Naive thymus-derived CD4-positive, alpha-beta T cell (primary cell): Measurements from ENCODE around the gene CRYBA4. TPM values are rescaled to one million over a fixed set of nuclear protein-coding genes. Genes with fewer than 3 reads are reported as not detected.
A peak's percentile ranks its signal among the peaks of the same experiment; 100 is the strongest.

ENCODE experiments used
- ATAC-seq: fragments of 150-1000 bp; cut with Tn5 transposase; 2 replicates; pipeline ENCODE4 v1.10.0; 2021; ENCODE audit warnings: mild to moderate bottlenecking, moderate library complexity
- CTCF ChIA-PET: fragments of 350-600 bp; sonication (Branson Sonifier 250); formaldehyde crosslinking; loops from one replicate; lab custom pipeline; 2021; ENCODE audit warnings: antibody characterized with exemption; lab: Charles Lee
- POLR2A ChIA-PET: fragments of 350-600 bp; sonication (Branson Sonifier 250); formaldehyde crosslinking; loops from one replicate; lab custom pipeline; 2021; ENCODE audit warnings: antibody characterized with exemption, inconsistent platforms; lab: Charles Lee
- DNase-seq, 9 donors: peaks; one replicate each; pipeline versions ENCODE4 v3.0.0 to v3.0.0-alpha.2; 2020 to 2022; ENCODE audit warnings: mixed read lengths in 1 of 9
- H3K27ac ChIP-seq: one replicate; pipeline ENCODE4 v1.7.0; 2013; ENCODE audit warnings: mild to moderate bottlenecking, low read depth, low read length, moderate library complexity
- H3K27me3 ChIP-seq, 2 donors: one replicate each; pipeline ENCODE4 v1.7.0; 2013; ENCODE audit warnings: low read length in 2 of 2, mild to moderate bottlenecking in 2 of 2, moderate library complexity in 2 of 2; ENCODE audit not compliant: control insufficient read depth in 2 of 2, insufficient read depth in 2 of 2
- H3K36me3 ChIP-seq, 3 experiments: 1 replicate in 2 of 3; 2 replicates in 1 of 3; pipeline ENCODE4 v1.7.0; 2013; ENCODE audit warnings: low read length in 3 of 3, mild to moderate bottlenecking in 3 of 3, moderate library complexity in 1 of 3; ENCODE audit not compliant: insufficient read depth in 3 of 3, control insufficient read depth in 2 of 3
- H3K4me1 ChIP-seq, 2 donors: one replicate each; pipeline ENCODE4 v1.7.0; 2013; ENCODE audit warnings: low read length in 2 of 2, mild to moderate bottlenecking in 2 of 2, moderate library complexity in 1 of 2; ENCODE audit not compliant: control insufficient read depth in 2 of 2, insufficient read depth in 2 of 2
- H3K4me3 ChIP-seq: 2 replicates; pipeline ENCODE4 v1.7.0; 2013; ENCODE audit warnings: mild to moderate bottlenecking, low read length
- H3K9me3 ChIP-seq, 3 experiments: 1 replicate in 2 of 3; 2 replicates in 1 of 3; pipeline ENCODE4 v1.7.0; 2013; ENCODE audit warnings: low read length in 3 of 3; ENCODE audit not compliant: control insufficient read depth in 2 of 3
- H3K27ac Mint-ChIP-seq, 9 donors: one replicate each; pipeline ENCODE4 v1.8.0; 2020 to 2022; ENCODE audit warnings: mixed read lengths in 9 of 9, mild to moderate bottlenecking in 8 of 9, moderate library complexity in 5 of 9, inconsistent platforms in 2 of 9
- H3K27me3 Mint-ChIP-seq, 5 donors: one replicate each; pipeline ENCODE4 v1.8.0; 2021 to 2022; ENCODE audit warnings: mixed read lengths in 5 of 5, mild to moderate bottlenecking in 1 of 5
- H3K36me3 Mint-ChIP-seq, 5 donors: one replicate each; pipeline ENCODE4 v1.8.0; 2020 to 2022; ENCODE audit warnings: mixed read lengths in 5 of 5, mild to moderate bottlenecking in 3 of 5, inconsistent platforms in 1 of 5
- H3K4me1 Mint-ChIP-seq, 7 donors: one replicate each; pipeline ENCODE4 v1.8.0; 2020 to 2022; ENCODE audit warnings: mixed read lengths in 7 of 7, mild to moderate bottlenecking in 3 of 7, inconsistent platforms in 1 of 7
- H3K4me3 Mint-ChIP-seq, 10 donors: one replicate each; pipeline ENCODE4 v1.8.0; 2020 to 2022; ENCODE audit warnings: mild to moderate bottlenecking in 10 of 10, mixed read lengths in 10 of 10, moderate library complexity in 6 of 10, inconsistent platforms in 2 of 10
- H3K9me3 Mint-ChIP-seq, 11 donors: one replicate each; pipeline ENCODE4 v1.8.0; 2020 to 2022; ENCODE audit warnings: mixed read lengths in 11 of 11, mild to moderate bottlenecking in 4 of 11, inconsistent platforms in 1 of 11, moderate library complexity in 1 of 11
- intact Hi-C, 2 donors: fragments of 100-400 bp; cut with micrococcal nuclease; formaldehyde crosslinking; loops; one replicate each; pipeline ENCODE4 v1.15.1; 2023
- polyA plus RNA-seq, 2 donors: library from polyadenylated mRNA; unstranded; fragments of 300-500 nt; fragmentation: Illumina TruSeq; gene quantifications; one replicate each; pipeline ENCODE4 v1.2.3, GENCODE V29; 2021
- total RNA-seq, 6 experiments: library from RNA in 5 of 6; stranded (reverse) in 5 of 6; gene quantifications; 1 replicate in 5 of 6; 2 replicates in 1 of 6; pipeline ENCODE4 v1.2.3 and lab custom pipeline; 2021 to 2026

Gene CRYBA4
- total and polyA plus RNA-seq, 7 experiments from 2014 or later: not detected

GRCh38 chr22:26592421-26592891, 29.3 kb upstream of the CRYBA4 start:
- Mint-ChIP-seq H3K4me3 (peak overlapping the region; percentile 7 to 77 (median 50)), H3K36me3 (peaks cover 0 to 9% (median 0%) of the 10 kb centered on the region in 5 donors), H3K4me1 (peaks cover 20 to 64% (median 53%) of the 10 kb centered on the region in 7 donors), H3K9me3 (no peaks in the 10 kb centered on the region), H3K27me3 (peaks cover 0 to 10% (median 0%) of the 10 kb centered on the region in 5 donors), H3K27ac (peak overlapping the region; percentile 57 to 89 (median 74))
- ATAC-seq: peak; percentile 39
- H3K4me3 ChIP-seq: no peak overlapping the region
- no peaks in the 10 kb centered on the region for H3K36me3 ChIP-seq
- H3K4me1 ChIP-seq: peaks cover 31 to 49% of the 10 kb centered on the region in 2 donors
- DNase-seq: peak in 8 of 9 donors; percentile 15 to 49 (median 38)
- H3K9me3 ChIP-seq: no peaks in the 10 kb centered on the region
- peak overlapping the region; percentile 41 for H3K27ac ChIP-seq
- no peaks in the 10 kb centered on the region for H3K27me3 ChIP-seq
- POLR2A ChIA-PET: interaction anchor here (0.9 to 1.0 kb wide), 2 partner anchors 21 to 51 kb away, joined by 3 to 5 read pairs; no protein-coding TSS in a partner anchor
- CTCF ChIA-PET: interaction anchor here (0.6 to 1.8 kb wide), 2 partner anchors 78 to 88 kb away, joined by 3 to 6 read pairs; no protein-coding TSS in a partner anchor
- intact Hi-C loops: loop anchor here in 1 of 2 donors (1.0 to 5.0 kb wide), 6 partner anchors 35 to 165 kb away; partner anchors contain the start of genes ASPHD2, HPS4 and SRRD

- Mint-ChIP-seq H3K27me3 (peaks cover 0 to 14% (median 0%) of the 10 kb centered on the region in 5 donors), H3K4me3 (peak overlapping the region in 2 of 10 donors; percentile 17 to 28), H3K4me1 (peaks cover 15 to 59% (median 43%) of the 10 kb centered on the region in 7 donors), H3K27ac (peak overlapping the region in 4 of 9 donors; percentile 34 to 60 (median 44)), H3K36me3 (peaks cover 0 to 2% (median 0%) of the 10 kb centered on the region in 5 donors), H3K9me3 (no peaks in the 10 kb centered on the region)
- Histone ChIP-seq H3K36me3 (no peaks in the 10 kb centered on the region), H3K9me3 (no peaks in the 10 kb centered on the region), H3K4me1 (peaks cover 27 to 58% of the 10 kb centered on the region in 2 donors), H3K4me3 (no peak overlapping the region), H3K27me3 (no peaks in the 10 kb centered on the region), H3K27ac (no peak overlapping the region)
- ChIA-PET CTCF (no interaction called here), POLR2A (interaction anchor here (0.8 kb wide), 1 partner anchor 19 kb away, joined by 3 read pairs; no protein-coding TSS in a partner anchor)
- DNase-seq (no peak), ATAC-seq (no peak)
- intact Hi-C loops: loop anchor here in 1 of 2 donors (5.0 kb wide), 4 partner anchors 34 to 166 kb away; partner anchors contain the start of genes ASPHD2, HPS4 and SRRD
Measured at GRCh38 chr22:26593763-26594162, 28.0 kb upstream of the CRYBA4 start.

- Mint-ChIP-seq H3K36me3 (peaks cover 0 to 2% (median 0%) of the 10 kb centered on the region in 5 donors), H3K27me3 (peaks cover 0 to 24% (median 0%) of the 10 kb centered on the region in 5 donors), H3K4me3 (no peak overlapping the region), H3K27ac (no peak overlapping the region), H3K4me1 (peaks cover 12 to 48% (median 23%) of the 10 kb centered on the region in 7 donors), H3K9me3 (no peaks in the 10 kb centered on the region)
- Histone ChIP-seq H3K4me1 (peaks cover 12 to 60% of the 10 kb centered on the region in 2 donors), H3K27me3 (no peaks in the 10 kb centered on the region), H3K4me3 (no peak overlapping the region), H3K36me3 (no peaks in the 10 kb centered on the region), H3K27ac (no peak overlapping the region), H3K9me3 (no peaks in the 10 kb centered on the region)
- POLR2A ChIA-PET: interaction anchor here (0.7 kb wide), 1 partner anchor 79 kb away, joined by 3 read pairs; no protein-coding TSS in a partner anchor
- CTCF ChIA-PET: no interaction called here
- no peak for DNase-seq
- intact Hi-C loops: no loop called here
- ATAC-seq: peak; percentile 72
Measured at GRCh38 chr22:26597026-26597425, 24.7 kb upstream of the CRYBA4 start.

GRCh38 chr22:26597480-26597879, 24.3 kb upstream of the CRYBA4 start:
- H3K9me3 Mint-ChIP-seq: no peaks in the 10 kb centered on the region
- H3K4me3 Mint-ChIP-seq: no peak overlapping the region
- no peak overlapping the region for H3K27ac Mint-ChIP-seq
- H3K4me1 Mint-ChIP-seq: peaks cover 7 to 44% (median 18%) of the 10 kb centered on the region in 7 donors
- H3K27me3 ChIP-seq: no peaks in the 10 kb centered on the region
- DNase-seq (no peak), ATAC-seq (no peak)
- H3K36me3 Mint-ChIP-seq: peaks cover 0 to 2% (median 0%) of the 10 kb centered on the region in 5 donors
- H3K4me3 ChIP-seq: no peak overlapping the region
- intact Hi-C loops: no loop called here
- no peaks in the 10 kb centered on the region for H3K36me3 ChIP-seq
- CTCF ChIA-PET: interaction anchor here (0.6 kb wide), 1 partner anchor 45 kb away, joined by 4 read pairs; no protein-coding TSS in a partner anchor
- H3K9me3 ChIP-seq: no peaks in the 10 kb centered on the region
- no peak overlapping the region for H3K27ac ChIP-seq
- peaks cover 8 to 55% of the 10 kb centered on the region in 2 donors for H3K4me1 ChIP-seq
- H3K27me3 Mint-ChIP-seq: peaks cover 0 to 24% (median 0%) of the 10 kb centered on the region in 5 donors
- POLR2A ChIA-PET: no interaction called here

GRCh38 chr22:26599505-26599904, 22.3 kb upstream of the CRYBA4 start:
- Mint-ChIP-seq H3K4me1 (peaks cover 0 to 32% (median 0%) of the 10 kb centered on the region in 7 donors), H3K36me3 (peaks cover 0 to 3% (median 0%) of the 10 kb centered on the region in 5 donors), H3K9me3 (no peaks in the 10 kb centered on the region), H3K27ac (no peak overlapping the region), H3K4me3 (no peak overlapping the region), H3K27me3 (peaks cover 0 to 24% (median 0%) of the 10 kb centered on the region in 5 donors)
- intact Hi-C loops: no loop called here
- POLR2A ChIA-PET: no interaction called here
- CTCF ChIA-PET: no interaction called here
- H3K27me3 ChIP-seq: no peaks in the 10 kb centered on the region
- no peak overlapping the region for H3K27ac ChIP-seq
- ATAC-seq: no peak
- H3K36me3 ChIP-seq: no peaks in the 10 kb centered on the region
- H3K9me3 ChIP-seq: no peaks in the 10 kb centered on the region
- peaks cover 0 to 37% of the 10 kb centered on the region in 2 donors for H3K4me1 ChIP-seq
- DNase-seq: no peak
- H3K4me3 ChIP-seq: no peak overlapping the region

GRCh38 chr22:26601726-26602125, 20.0 kb upstream of the CRYBA4 start:
- intact Hi-C loops: no loop called here
- peaks cover 0 to 33% of the 10 kb centered on the region in 2 donors for H3K4me1 ChIP-seq
- ChIA-PET CTCF (no interaction called here), POLR2A (no interaction called here)
- H3K27me3 Mint-ChIP-seq: peaks cover 0 to 21% (median 0%) of the 10 kb centered on the region in 5 donors
- no peaks in the 10 kb centered on the region for H3K9me3 Mint-ChIP-seq
- H3K4me1 Mint-ChIP-seq: peaks cover 0 to 26% (median 0%) of the 10 kb centered on the region in 7 donors
- H3K9me3 ChIP-seq: no peaks in the 10 kb centered on the region
- H3K36me3 Mint-ChIP-seq: peaks cover 0 to 3% (median 0%) of the 10 kb centered on the region in 5 donors
- H3K27me3 ChIP-seq: no peaks in the 10 kb centered on the region
- no peak for DNase-seq
- H3K27ac ChIP-seq: no peak overlapping the region
- no peak overlapping the region for H3K4me3 Mint-ChIP-seq
- no peak overlapping the region for H3K4me3 ChIP-seq
- H3K27ac Mint-ChIP-seq: no peak overlapping the region
- no peaks in the 10 kb centered on the region for H3K36me3 ChIP-seq
- ATAC-seq: no peak
